Transverse colon (tissue), 4 donors: ENCODE results near the gene FXYD2.

Source experiments
- CTCF ChIP-seq, 5 experiments: fragments of 200-600 bp in 3 of 5; fragments of 450-650 bp in 2 of 5; sonication (generic) in 3 of 5; IDR thresholded peaks; 1 replicate in 2 of 5; 2 replicates in 3 of 5; pipeline ENCODE4 v1.5.1; 2016 to 2017; ENCODE audit warnings: antibody characterized with exemption in 5 of 5, inconsistent platforms in 3 of 5, mild to moderate bottlenecking in 2 of 5, moderate library complexity in 1 of 5
- EP300 ChIP-seq: sonication (generic); formaldehyde crosslinking; IDR thresholded peaks from one replicate; pipeline ENCODE4 v1.6.1; 2017; ENCODE audit warnings: antibody characterized with exemption, low read depth
- POLR2A ChIP-seq: fragments of 450-650 bp; IDR thresholded peaks from one replicate; pipeline ENCODE4 v1.6.1; 2016; ENCODE audit warnings: antibody characterized with exemption, mild to moderate bottlenecking, moderate library complexity
- POLR2AphosphoS5 ChIP-seq, 3 donors: sonication (generic); formaldehyde crosslinking; IDR thresholded peaks; one replicate each; pipeline ENCODE4 v1.6.1; 2016; ENCODE audit warnings: antibody characterized with exemption in 3 of 3

GRCh38 chr11:117843666-117844484, 19.3 kb upstream of the FXYD2 start:
- TF ChIP-seq CTCF (IDR thresholded peaks at IDR 0.05) = peak; percentile 97 to 100 (median 99)
- TF ChIP-seq POLR2AphosphoS5 (IDR thresholded peaks at IDR 0.05) = no peak
- TF ChIP-seq POLR2A = no peak
- no peak for TF ChIP-seq EP300
